ENCODE results near the gene FRZB.

DNA sequence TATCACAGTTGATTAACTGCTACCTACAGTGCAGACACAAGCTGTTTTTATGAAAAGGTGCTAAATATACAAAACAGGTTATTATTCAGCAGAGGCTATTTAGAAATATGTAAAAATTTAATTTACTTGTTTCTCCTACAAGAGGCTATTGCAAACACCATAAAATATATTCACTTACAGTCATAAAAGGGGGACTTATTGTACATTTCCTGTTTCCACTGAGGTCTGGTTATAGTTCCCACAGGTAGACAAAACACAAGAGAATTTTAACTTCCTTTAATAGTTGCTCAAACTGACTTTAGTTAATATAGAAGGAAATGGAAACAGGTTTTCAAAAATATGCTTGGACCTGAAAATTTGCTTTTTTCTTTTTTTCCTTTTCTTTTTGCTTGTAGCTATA is 40.0 kb upstream of the FRZB start:
- TF ChIP-seq, protein P1, sequence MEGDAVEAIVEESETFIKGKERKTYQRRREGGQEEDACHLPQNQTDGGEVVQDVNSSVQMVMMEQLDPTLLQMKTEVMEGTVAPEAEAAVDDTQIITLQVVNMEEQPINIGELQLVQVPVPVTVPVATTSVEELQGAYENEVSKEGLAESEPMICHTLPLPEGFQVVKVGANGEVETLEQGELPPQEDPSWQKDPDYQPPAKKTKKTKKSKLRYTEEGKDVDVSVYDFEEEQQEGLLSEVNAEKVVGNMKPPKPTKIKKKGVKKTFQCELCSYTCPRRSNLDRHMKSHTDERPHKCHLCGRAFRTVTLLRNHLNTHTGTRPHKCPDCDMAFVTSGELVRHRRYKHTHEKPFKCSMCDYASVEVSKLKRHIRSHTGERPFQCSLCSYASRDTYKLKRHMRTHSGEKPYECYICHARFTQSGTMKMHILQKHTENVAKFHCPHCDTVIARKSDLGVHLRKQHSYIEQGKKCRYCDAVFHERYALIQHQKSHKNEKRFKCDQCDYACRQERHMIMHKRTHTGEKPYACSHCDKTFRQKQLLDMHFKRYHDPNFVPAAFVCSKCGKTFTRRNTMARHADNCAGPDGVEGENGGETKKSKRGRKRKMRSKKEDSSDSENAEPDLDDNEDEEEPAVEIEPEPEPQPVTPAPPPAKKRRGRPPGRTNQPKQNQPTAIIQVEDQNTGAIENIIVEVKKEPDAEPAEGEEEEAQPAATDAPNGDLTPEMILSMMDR (IDR thresholded peaks at IDR 0.05): no peak
- no peak for TF ChIP-seq POLR2A (IDR thresholded peaks at IDR 0.05)
